KOPT-K1 (cell line): Measurements from ENCODE around the gene OVCA2.
A peak's percentile ranks its signal among the peaks of the same experiment; 100 is the strongest.

Experiments used
- H3K27ac ChIP-seq: fragments of 200-600 bp; sonication (generic); 2 replicates; pipeline ENCODE4 v1.5.1; 2016; ENCODE audit warnings: antibody characterized with exemption, mild to moderate bottlenecking, low read depth, low read length; ENCODE audit not compliant: poor library complexity, severe bottlenecking
- H3K36me3 ChIP-seq: fragments of 200-600 bp; sonication (generic); 2 replicates; pipeline ENCODE4 v1.5.1; 2017; ENCODE audit warnings: antibody characterized with exemption, mild to moderate bottlenecking, low read length, moderate library complexity; ENCODE audit not compliant: insufficient read depth
- H3K9me3 ChIP-seq: fragments of 200-600 bp; sonication (generic); 2 replicates; pipeline ENCODE4 v1.5.1; 2017; ENCODE audit warnings: antibody characterized with exemption, low read length, mild to moderate bottlenecking; ENCODE audit not compliant: insufficient read depth, poor library complexity, severe bottlenecking

OVCA2 gene

GRCh38 chr17:2087597-2088211 lies 45.9 kb downstream of the OVCA2 start:
- Histone ChIP-seq H3K27ac (peak overlapping the region; percentile 89), H3K9me3 (no peaks in the 10 kb centered on the region), H3K36me3 (peaks cover 30% of the 10 kb centered on the region)

- Histone ChIP-seq H3K9me3 (no peaks in the 10 kb centered on the region), H3K27ac (peak overlapping the region; percentile 89)
Observed at GRCh38 chr17:2089021-2089422, 47.2 kb downstream of the OVCA2 start.

GRCh38 chr17:2090210-2090641 lies 48.4 kb downstream of the OVCA2 start:
- no peaks in the 10 kb centered on the region for H3K9me3 ChIP-seq
- H3K36me3 ChIP-seq, result peaks cover 14% of the 10 kb centered on the region; the same call in 1 of the 2 replicates
- peak overlapping the region; percentile 89 for H3K27ac ChIP-seq

More at GRCh38 chr17:2089021-2089422, 47.2 kb downstream of the OVCA2 start:
- peaks cover 21% of the 10 kb centered on the region for H3K36me3 ChIP-seq

GRCh38 chr17:2090804-2091534 lies 49.1 kb downstream of the OVCA2 start:
- peak overlapping the region; percentile 89 for H3K27ac ChIP-seq

GRCh38 chr17:2092253-2092652 lies 50.4 kb downstream of the OVCA2 start:
- Histone ChIP-seq H3K9me3 (no peaks in the 10 kb centered on the region), H3K27ac (peak overlapping the region; percentile 1), H3K36me3 (peaks cover 9% of the 10 kb centered on the region; the same call in 1 of the 2 replicates)

More at GRCh38 chr17:2090804-2091534, 49.1 kb downstream of the OVCA2 start:
- Histone ChIP-seq H3K9me3 (no peaks in the 10 kb centered on the region), H3K36me3 (peaks cover 9% of the 10 kb centered on the region; the same call in 1 of the 2 replicates)
